NCI-H446 treated with DMSO at 0.1 percent for 48 hours (cell line): ENCODE data around the gene BCKDHB.

Experiments used
- DNase-seq: peaks from one replicate; lab custom pipeline; 2025; lab: John Stamatoyannopoulos, UW

Gene BCKDHB

GRCh38 chr6:80331974-80332373 is 225.5 kb downstream of the BCKDHB start:
- peak; percentile 38 for DNase-seq

- peak; percentile 20 for DNase-seq
These were observed 226.9 kb downstream of the BCKDHB start for GRCh38 chr6:80333342-80333741.

GRCh38 chr6:80335121-80335531 is 228.7 kb downstream of the BCKDHB start:
- no peak for DNase-seq

GRCh38 chr6:80336911-80337310 is 230.4 kb downstream of the BCKDHB start:
- DNase-seq: no peak

GRCh38 chr6:80338201-80338836 is 231.8 kb downstream of the BCKDHB start:
- no peak for DNase-seq

- peak; percentile 17 for DNase-seq
These were observed 232.9 kb downstream of the BCKDHB start for GRCh38 chr6:80339421-80339820.

- DNase-seq: no peak
These were observed 233.8 kb downstream of the BCKDHB start for GRCh38 chr6:80340280-80340679.

- DNase-seq: no peak
These were observed 234.2 kb downstream of the BCKDHB start for GRCh38 chr6:80340686-80341085.

GRCh38 chr6:80341330-80341729 is 234.9 kb downstream of the BCKDHB start:
- DNase-seq: no peak

- DNase-seq: no peak
These were observed 237.0 kb downstream of the BCKDHB start for GRCh38 chr6:80343511-80343910.

GRCh38 chr6:80347101-80347500 is 240.6 kb downstream of the BCKDHB start:
- no peak for DNase-seq

- peak; percentile 33 for DNase-seq
These were observed 241.8 kb downstream of the BCKDHB start for GRCh38 chr6:80348263-80348662.

- DNase-seq: no peak
These were observed 249.5 kb downstream of the BCKDHB start for GRCh38 chr6:80356000-80356399.

- no peak for DNase-seq
These were observed 250.1 kb downstream of the BCKDHB start for GRCh38 chr6:80356545-80356944.

GRCh38 chr6:80357081-80357480 is 250.6 kb downstream of the BCKDHB start:
- DNase-seq: no peak

- no peak for DNase-seq
These were observed 251.2 kb downstream of the BCKDHB start for GRCh38 chr6:80357674-80358073.

GRCh38 chr6:80363501-80364122 is 257.1 kb downstream of the BCKDHB start:
- no peak for DNase-seq

- no peak for DNase-seq
These were observed 257.7 kb downstream of the BCKDHB start for GRCh38 chr6:80364149-80364548.

GRCh38 chr6:80366051-80366450 is 259.6 kb downstream of the BCKDHB start:
- DNase-seq: peak; percentile 66

GRCh38 chr6:80366714-80367113 is 260.2 kb downstream of the BCKDHB start:
- peak; percentile 88 for DNase-seq

GRCh38 chr6:80376411-80376810 is 269.9 kb downstream of the BCKDHB start:
- DNase-seq: no peak

GRCh38 chr6:80380566-80380965 is 274.1 kb downstream of the BCKDHB start:
- DNase-seq: peak; percentile 35

GRCh38 chr6:80382811-80383210 is 276.3 kb downstream of the BCKDHB start:
- DNase-seq: peak; percentile 9

GRCh38 chr6:80388507-80388906 is 282.0 kb downstream of the BCKDHB start:
- no peak for DNase-seq
